Measurements from ENCODE around the gene KLHL28. TPM values are rescaled to one million over a fixed set of nuclear protein-coding genes. Genes with fewer than 3 reads are reported as not detected.

The KLHL28 gene
- total and polyA plus RNA-seq, 12 donors: 1.7 to 15.4 (median 12.8) TPM

GRCh38 chr14:44995196-44995595 lies 33.4 kb upstream of the KLHL28 start:
- WGBS, 2 donors: 60 to 77% methylated on average over 3 of the region's 3 CpGs
- H3K9me3 ChIP-seq: no peaks in the 10 kb centered on the region

GRCh38 chr14:44990533-44990932 lies 28.8 kb upstream of the KLHL28 start:
- intact Hi-C loops (cut with DNase I): no loop called here
- TF ChIP-seq CTCF (IDR thresholded peaks at IDR 0.05): no peak
- WGBS, 2 donors: 82 to 87% methylated on average over 2 of the region's 2 CpGs
- H3K4me1 ChIP-seq: peaks cover 0 to 33% (median 23%) of the 10 kb centered on the region in 9 donors
- no peaks in the 10 kb centered on the region for H3K27me3 ChIP-seq
- peak in 1 of 8 donors; percentile 29 for ATAC-seq
- no peak overlapping the region for H3K4me3 ChIP-seq
- H3K36me3 ChIP-seq: no peaks in the 10 kb centered on the region
- DNase-seq: no peak
- no peaks in the 10 kb centered on the region for H3K9me3 ChIP-seq
- H3K27ac ChIP-seq: peak overlapping the region in 2 of 10 donors; percentile 17 to 50

More at GRCh38 chr14:44995196-44995595, 33.4 kb upstream of the KLHL28 start:
- Histone ChIP-seq H3K36me3 (peaks cover 0 to 32% (median under 1%) of the 10 kb centered on the region in 9 donors), H3K27me3 (no peaks in the 10 kb centered on the region), H3K4me3 (no peak overlapping the region), H3K27ac (peak overlapping the region in 4 of 10 donors; percentile 0 to 49 (median 21)), H3K4me1 (peaks cover 0 to 15% (median 2%) of the 10 kb centered on the region in 9 donors)
- DNase-seq (no peak), ATAC-seq (peak in 6 of 8 donors; percentile 40 to 70 (median 60))
- no peak for TF ChIP-seq CTCF (IDR thresholded peaks at IDR 0.05)
- intact Hi-C loops (cut with DNase I): no loop called here

- Histone ChIP-seq H3K4me1 (peaks cover 0 to 28% (median 18%) of the 10 kb centered on the region in 9 donors), H3K27ac (peak overlapping the region in 7 of 10 donors; percentile 21 to 63 (median 43)), H3K4me3 (no peak overlapping the region), H3K9me3 (no peaks in the 10 kb centered on the region), H3K36me3 (no peaks in the 10 kb centered on the region), H3K27me3 (no peaks in the 10 kb centered on the region)
- DNase-seq (no peak), ATAC-seq (peak in 5 of 8 donors; percentile 35 to 69 (median 56))
- 63 to 75% methylated on average over 3 of the region's 3 CpGs for WGBS, 2 donors
- intact Hi-C loops (cut with DNase I): no loop called here
- TF ChIP-seq CTCF (IDR thresholded peaks at IDR 0.05): no peak
Observed at GRCh38 chr14:44989497-44990440, 28.0 kb upstream of the KLHL28 start.

GRCh38 chr14:44988694-44989093 lies 26.9 kb upstream of the KLHL28 start:
- ATAC-seq (peak; percentile 67 to 79 (median 72)), DNase-seq (peak; percentile 25 to 50)
- peak overlapping the region in 1 of 10 donors; percentile 0 for H3K4me3 ChIP-seq
- no peaks in the 10 kb centered on the region for H3K36me3 ChIP-seq
- TF ChIP-seq CTCF (IDR thresholded peaks at IDR 0.05): no peak
- 10 to 19% methylated on average over 2 of the region's 2 CpGs for whole genome bisulfite sequencing, 2 donors
- no peaks in the 10 kb centered on the region for H3K27me3 ChIP-seq
- H3K27ac ChIP-seq: peak overlapping the region in 8 of 10 donors; percentile 21 to 63 (median 46)
- H3K4me1 ChIP-seq: peaks cover 0 to 30% (median 18%) of the 10 kb centered on the region in 9 donors
- intact Hi-C loops (cut with DNase I): no loop called here
- no peaks in the 10 kb centered on the region for H3K9me3 ChIP-seq
